CD4-positive, alpha-beta T cell treated with Interleukin-15 for 1 hour (primary cell): Measurements from ENCODE around the gene OXNAD1.
"Not testable (repeated sequence)": the region's sequence is repeated elsewhere in the genome, so short reads cannot be mapped to it uniquely, and the experiment has no call there.

ENCODE experiments used
- DNase-seq: peaks from one replicate; pipeline ENCODE4 v3.0.0-alpha.2; 2020

The OXNAD1 gene

GRCh38 chr3:16307832-16308531 is 43.0 kb downstream of the OXNAD1 start:
- no peak for DNase-seq

- DNase-seq: no peak
These were observed 43.7 kb downstream of the OXNAD1 start for GRCh38 chr3:16308727-16309126.

DNA sequence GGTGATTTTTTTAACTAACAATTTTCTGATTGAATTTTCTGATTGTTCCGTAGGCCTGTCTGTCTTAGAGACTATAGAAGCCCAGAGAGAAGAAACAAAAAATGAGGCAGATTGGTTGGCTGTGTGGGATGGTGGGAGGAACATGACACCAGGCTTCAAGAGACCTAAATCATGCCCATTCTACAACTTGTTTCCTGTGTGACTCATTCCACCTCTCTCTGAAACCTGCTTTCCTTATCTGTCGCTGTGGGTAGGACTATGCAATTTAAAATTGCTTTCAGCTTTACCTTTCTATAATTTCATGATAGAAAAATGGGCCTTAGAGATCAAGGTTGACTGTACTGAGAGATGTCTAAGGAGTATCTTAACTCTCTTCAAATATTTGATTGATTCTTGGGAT is 44.5 kb downstream of the OXNAD1 start:
- peak; percentile 53 for DNase-seq

DNA sequence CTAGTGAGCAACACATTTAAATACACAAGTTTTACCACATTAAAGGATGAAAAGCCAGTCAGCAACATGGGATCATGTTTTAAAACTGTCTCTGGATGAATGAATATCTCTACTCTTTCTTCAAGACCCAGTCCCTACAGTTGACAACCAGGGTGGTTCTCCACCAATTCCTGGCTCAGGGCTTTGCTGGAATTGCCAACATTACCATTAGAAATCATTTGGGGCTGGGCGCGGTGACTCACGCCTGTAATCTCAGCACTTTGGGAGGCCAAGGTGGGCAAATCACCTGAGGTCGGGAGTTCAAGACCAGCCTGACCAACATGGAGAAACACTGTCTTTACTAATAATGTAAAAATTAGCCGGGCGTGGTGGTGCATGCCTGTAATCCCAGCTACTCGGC is 45.5 kb downstream of the OXNAD1 start:
- not testable (repeated sequence) for DNase-seq

DNA sequence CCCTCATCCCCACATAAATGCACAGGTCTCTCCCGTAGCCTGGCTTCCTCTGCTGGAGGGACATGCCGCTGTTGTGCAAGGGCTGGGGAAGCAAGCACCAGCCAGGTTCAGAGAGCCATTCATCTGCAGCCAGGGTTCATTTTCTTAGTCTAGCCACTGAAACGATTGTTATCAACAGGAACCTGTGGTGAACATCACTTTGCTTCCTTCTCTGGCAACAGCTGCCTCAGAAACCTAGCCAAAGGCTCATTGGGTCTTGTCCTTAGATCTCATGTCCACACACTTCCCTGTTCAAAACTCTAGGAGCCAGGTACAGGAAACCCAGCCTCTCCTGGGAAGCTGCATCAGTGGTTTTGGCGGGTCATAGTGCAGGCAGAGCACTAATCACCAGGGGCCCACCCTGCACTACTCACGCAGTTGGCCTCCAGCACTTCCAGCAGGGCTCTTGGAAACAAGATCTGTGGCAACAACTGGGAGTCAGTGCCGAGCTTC is 47.0 kb downstream of the OXNAD1 start:
- peak; percentile 54 for DNase-seq

- no peak for DNase-seq
These were observed 49.1 kb downstream of the OXNAD1 start for GRCh38 chr3:16313886-16314645.

GRCh38 chr3:16315623-16316022 is 50.6 kb downstream of the OXNAD1 start:
- no peak for DNase-seq

GRCh38 chr3:16316396-16316795 is 51.4 kb downstream of the OXNAD1 start:
- DNase-seq: no peak

DNA sequence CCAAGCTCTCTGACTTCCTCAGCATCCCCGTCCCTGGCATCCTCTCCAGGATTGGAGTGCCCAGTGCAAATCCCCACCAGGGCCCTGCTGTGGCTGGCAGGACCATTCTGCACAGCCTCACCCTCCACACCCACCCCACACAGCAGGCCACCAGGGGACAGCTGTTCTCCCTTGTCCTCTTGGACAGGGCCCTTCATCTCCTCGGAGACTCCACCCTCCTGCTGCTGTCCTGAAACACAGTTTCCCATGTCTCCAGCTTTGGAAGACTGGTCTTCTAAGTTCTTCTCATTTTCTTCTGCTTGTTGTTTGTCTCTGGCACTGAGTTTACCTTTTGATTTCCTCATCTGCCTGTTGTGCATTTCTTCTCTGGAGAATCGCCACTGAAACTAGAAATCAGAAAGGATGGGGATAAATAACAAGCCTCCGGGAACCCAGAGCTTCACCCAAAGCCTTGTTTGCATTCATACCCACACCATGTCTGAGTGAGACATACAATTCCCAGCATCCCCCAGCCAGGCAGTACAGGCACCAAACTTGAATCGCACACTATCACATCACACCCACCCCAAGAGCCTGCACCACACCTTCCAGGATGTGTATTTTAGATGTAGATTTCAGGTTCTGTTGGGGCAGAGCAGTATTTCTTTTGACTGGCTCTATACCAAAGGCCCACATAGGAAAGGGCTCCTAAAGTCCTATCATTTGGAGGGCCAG is 52.0 kb downstream of the OXNAD1 start:
- no peak for DNase-seq

GRCh38 chr3:16317561-16317945 is 52.5 kb downstream of the OXNAD1 start:
- DNase-seq: no peak

DNA sequence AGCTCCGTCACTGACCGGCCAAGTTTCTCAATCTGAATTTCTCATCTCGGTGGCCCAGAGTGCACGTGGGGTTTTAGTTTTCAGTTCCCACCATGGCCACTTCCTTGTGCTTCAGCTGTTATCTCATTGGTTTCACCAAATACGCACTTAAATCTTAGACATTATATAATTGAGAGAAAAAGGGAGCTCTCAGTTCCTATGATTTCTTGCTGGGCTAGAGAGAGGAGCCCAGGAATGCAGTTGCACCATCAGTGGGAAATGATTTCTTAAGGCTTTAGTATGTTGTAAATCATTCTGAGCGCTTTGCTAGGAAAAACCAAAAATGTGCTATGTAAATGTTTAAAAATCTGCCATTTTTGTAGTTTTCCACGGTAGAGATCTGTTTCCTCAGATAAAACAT is 53.2 kb downstream of the OXNAD1 start:
- DNase-seq: no peak

DNA sequence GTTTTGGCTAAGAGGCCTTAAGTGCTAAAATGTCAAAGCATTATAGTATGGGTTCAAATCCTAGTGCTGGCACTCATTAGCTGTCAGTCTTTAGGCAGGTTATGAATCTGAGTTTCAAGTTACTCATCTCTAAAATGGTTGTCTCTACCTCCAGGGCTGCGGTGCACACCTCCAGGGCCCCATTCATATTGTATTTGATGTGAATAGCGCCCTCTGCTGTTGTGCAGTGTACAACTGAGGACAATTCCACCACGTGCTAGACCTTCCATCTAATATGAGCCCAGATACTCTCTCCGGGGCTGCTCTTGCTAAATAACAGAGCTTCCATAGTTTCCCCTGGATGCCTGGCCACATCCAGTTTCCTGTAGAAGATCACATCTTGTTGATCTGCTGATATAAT is 54.3 kb downstream of the OXNAD1 start:
- peak; percentile 75 for DNase-seq

DNA sequence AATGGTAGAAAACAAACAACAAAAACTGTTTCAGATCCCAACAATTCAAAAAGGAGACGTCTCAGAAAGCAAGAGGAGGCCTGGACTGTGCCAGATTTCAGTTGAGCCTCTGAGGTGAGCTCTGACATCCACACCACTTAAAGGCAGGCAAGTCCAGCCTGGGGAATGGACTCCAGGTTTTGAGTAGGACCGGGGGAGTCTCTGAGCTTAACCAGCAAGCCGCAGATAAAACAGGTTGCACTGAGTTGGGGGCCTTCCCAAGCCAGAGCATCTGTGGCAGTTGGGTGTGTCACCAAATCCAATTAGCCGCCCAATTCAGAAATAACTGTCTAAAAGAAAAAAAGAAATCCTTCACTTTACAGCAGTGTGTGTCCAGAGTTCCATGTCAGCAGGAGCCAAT is 54.7 kb downstream of the OXNAD1 start:
- DNase-seq: no peak

GRCh38 chr3:16320711-16321110 is 55.7 kb downstream of the OXNAD1 start:
- no peak for DNase-seq

- no peak for DNase-seq
These were observed 57.2 kb downstream of the OXNAD1 start for GRCh38 chr3:16322189-16322588.

GRCh38 chr3:16323737-16324136 is 58.7 kb downstream of the OXNAD1 start:
- DNase-seq: no peak

DNA sequence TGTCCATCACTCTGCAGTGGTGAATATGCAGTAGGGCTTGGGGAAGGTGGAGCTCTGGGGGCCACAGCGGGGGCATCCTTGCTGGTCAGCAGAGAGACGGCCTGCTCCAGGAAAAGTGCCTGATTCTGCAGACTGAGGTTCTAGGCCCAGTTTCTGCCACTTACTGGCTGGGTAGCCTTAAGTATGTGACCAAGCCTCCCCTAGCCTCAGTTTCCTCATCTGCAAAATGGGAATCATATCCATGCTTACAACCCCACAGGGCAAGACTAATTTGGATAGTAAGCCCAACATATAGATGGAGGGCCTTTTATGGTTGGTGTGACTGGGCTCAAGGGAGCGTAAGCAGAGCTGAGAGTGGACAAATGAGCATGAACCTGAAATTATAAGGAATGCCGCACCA is 60.8 kb downstream of the OXNAD1 start:
- no peak for DNase-seq

DNA sequence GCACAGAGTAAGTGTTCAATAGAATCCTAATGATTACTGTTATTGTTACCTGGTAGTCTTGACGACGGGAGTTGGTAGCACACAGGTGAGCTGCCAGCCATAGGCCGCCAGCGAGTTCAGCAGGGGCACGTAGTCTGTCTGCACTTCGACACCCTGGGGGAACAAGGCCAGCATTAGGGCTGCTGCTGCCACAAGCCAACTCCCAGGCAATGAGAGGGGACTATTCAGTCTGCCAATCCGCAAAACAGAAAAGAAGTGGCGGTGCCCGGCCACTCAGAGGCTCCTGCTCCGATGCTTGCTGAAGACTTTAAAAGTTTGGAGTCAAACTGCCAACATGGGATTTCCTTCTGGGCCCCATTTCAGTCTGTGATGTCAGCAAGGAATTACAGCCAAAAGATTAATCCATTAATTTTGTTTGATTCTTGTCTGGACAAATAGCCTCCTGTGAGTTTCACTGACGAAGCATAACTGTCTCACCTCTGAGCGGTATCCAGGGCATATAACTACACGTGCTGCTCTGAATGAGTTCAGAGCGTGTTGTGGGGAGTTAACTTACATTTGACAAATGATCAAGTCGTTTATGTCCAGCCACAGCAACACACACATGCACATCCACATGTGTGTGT is 61.8 kb downstream of the OXNAD1 start:
- no peak for DNase-seq

DNA sequence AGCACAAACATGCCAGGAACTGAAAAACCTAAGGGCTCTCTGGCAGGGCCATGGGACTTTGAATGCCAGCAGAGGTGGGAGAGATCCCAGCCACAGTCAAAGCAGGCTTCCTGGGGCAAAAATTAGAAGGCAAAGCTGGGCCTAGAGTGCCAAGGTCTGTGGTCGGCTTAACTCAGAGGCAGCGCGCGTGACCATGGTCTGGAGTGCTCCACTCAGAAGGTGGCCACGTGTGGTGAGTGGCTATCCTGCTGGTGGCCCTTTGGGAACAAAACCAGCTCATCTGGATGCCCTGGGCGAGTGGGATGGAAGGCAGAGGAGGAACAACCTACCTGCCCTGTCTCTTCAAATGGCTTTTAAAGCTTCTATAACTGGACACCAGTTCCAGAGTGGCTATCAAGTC is 63.1 kb downstream of the OXNAD1 start:
- no peak for DNase-seq

DNA sequence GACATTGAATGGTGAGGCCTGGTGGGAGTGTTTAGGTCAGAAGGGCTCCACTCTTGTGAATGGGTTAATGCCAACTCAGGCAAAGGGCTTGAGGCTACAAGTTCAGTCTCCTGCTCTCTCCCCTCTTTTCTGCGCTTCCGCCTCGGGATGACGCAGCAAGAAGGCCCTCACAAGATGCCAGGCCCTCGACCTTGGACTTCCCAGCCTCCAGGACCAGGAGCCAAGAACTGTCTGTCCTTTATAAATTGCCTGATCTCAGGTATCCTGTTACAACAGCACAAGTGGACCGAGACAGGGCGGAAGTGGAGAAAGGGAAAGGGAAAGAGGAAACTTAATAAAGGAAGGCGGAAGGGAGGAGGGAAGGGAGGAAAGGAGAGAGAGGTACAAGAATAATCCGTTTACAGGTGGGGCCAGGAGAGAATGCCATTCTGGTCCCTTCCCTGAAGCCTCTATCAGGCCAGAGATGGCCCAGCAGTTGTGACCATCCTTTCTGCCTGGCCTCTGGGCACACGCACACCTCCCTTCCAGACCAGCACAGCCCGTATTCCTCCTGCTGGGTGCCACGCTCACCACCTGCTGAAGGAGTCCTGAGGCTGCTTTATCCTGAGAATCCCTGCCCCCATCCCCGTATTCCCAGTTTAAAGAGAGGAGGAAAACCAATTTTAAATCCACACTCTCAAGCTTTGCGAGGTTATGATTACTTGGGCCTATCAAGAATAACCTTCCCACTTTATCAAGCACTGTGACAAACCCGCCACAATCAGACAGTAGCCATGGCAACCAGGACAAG is 64.2 kb downstream of the OXNAD1 start:
- DNase-seq: no peak

DNA sequence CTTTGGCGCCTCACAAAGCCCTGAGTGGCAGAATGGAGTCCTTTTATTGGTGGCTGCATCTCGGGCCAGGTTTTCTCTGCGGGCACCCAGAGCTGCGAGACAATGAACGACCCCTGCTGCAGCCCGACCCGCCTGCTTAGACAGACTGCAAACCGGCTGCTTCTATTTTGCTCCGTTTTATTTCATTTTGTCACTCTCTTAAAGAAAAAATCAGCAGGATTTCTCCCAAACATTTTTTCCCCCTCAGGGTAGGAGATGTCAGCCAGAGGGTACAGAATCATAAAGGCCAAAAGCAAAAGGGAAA is 64.8 kb downstream of the OXNAD1 start:
- DNase-seq: no peak

DNA sequence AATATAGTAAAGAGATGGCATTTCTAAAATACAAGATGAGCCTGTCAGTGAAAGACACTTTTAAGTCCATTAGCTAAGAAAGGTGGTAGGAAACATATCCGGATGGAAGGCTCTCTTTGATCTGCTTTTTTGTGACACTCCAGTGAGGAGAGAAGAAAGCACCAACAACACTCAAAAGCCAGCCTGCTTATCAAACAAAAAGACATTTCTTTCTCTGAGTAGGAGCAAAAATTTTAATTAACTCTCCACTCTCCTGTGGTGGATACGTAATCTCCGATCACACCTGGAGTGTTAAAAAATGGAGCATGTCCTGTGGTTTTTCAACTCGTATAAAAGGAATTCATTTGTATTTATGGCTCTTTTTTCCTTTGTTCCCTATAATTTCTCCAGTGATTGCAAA is 65.3 kb downstream of the OXNAD1 start:
- no peak for DNase-seq
